ENCODE data around the gene HIBADH.

HIBADH gene

GRCh38 chr7:27636326-27637006, 26.2 kb downstream of the HIBADH start:
- DNase-seq (ENCODE audit: low read depth in 1 of 2, low spot score in 1 of 2), result no peak

GRCh38 chr7:27635728-27636127, 27.0 kb downstream of the HIBADH start:
- DNase-seq (ENCODE audit: low read depth in 1 of 2, low spot score in 1 of 2), result no peak

- no peak for DNase-seq (ENCODE audit: low read depth in 1 of 2, low spot score in 1 of 2)
Measured at GRCh38 chr7:27634671-27635493, 27.8 kb downstream of the HIBADH start.

GRCh38 chr7:27633062-27633461, 29.6 kb downstream of the HIBADH start:
- no peak for DNase-seq (ENCODE audit: low read depth in 1 of 2, low spot score in 1 of 2)

GRCh38 chr7:27631391-27631790, 31.3 kb downstream of the HIBADH start:
- no peak for DNase-seq (ENCODE audit: low read depth in 1 of 2, low spot score in 1 of 2)

- DNase-seq (ENCODE audit: low read depth in 1 of 2, low spot score in 1 of 2), result no peak
Measured at GRCh38 chr7:27627146-27627545, 35.5 kb downstream of the HIBADH start.

- no peak for DNase-seq (ENCODE audit: low read depth in 1 of 2, low spot score in 1 of 2)
Measured at GRCh38 chr7:27619492-27619891, 43.2 kb downstream of the HIBADH start.

- DNase-seq (ENCODE audit: low read depth in 1 of 2, low spot score in 1 of 2), result no peak
Measured at GRCh38 chr7:27617651-27618381, 44.9 kb downstream of the HIBADH start.

GRCh38 chr7:27616914-27617548, 45.7 kb downstream of the HIBADH start:
- DNase-seq (ENCODE audit: low read depth in 1 of 2, low spot score in 1 of 2), result no peak

- DNase-seq (ENCODE audit: low read depth in 1 of 2, low spot score in 1 of 2), result no peak
Measured at GRCh38 chr7:27616186-27616491, 46.5 kb downstream of the HIBADH start.

- no peak for DNase-seq (ENCODE audit: low read depth in 1 of 2, low spot score in 1 of 2)
Measured at GRCh38 chr7:27615420-27616185, 47.1 kb downstream of the HIBADH start.

- DNase-seq (ENCODE audit: low read depth in 1 of 2, low spot score in 1 of 2), result no peak
Measured at GRCh38 chr7:27614095-27614494, 48.6 kb downstream of the HIBADH start.

- no peak for DNase-seq (ENCODE audit: low read depth in 1 of 2, low spot score in 1 of 2)
Measured at GRCh38 chr7:27611059-27611458, 51.6 kb downstream of the HIBADH start.

- no peak for DNase-seq (ENCODE audit: low read depth in 1 of 2, low spot score in 1 of 2)
Measured at GRCh38 chr7:27608776-27609495, 53.7 kb downstream of the HIBADH start.

- no peak for DNase-seq (ENCODE audit: low read depth in 1 of 2, low spot score in 1 of 2)
Measured at GRCh38 chr7:27607210-27607606, 55.5 kb downstream of the HIBADH start.

GRCh38 chr7:27606270-27607209, 56.1 kb downstream of the HIBADH start:
- no peak for DNase-seq (ENCODE audit: low read depth in 1 of 2, low spot score in 1 of 2)

GRCh38 chr7:27605689-27606269, 56.9 kb downstream of the HIBADH start:
- DNase-seq (ENCODE audit: low read depth in 1 of 2, low spot score in 1 of 2), result no peak

GRCh38 chr7:27605283-27605682, 57.4 kb downstream of the HIBADH start:
- no peak for DNase-seq (ENCODE audit: low read depth in 1 of 2, low spot score in 1 of 2)

- no peak for DNase-seq (ENCODE audit: low read depth in 1 of 2, low spot score in 1 of 2)
Measured at GRCh38 chr7:27603813-27604212, 58.9 kb downstream of the HIBADH start.

Data from stimulated activated CD4-positive, alpha-beta T cell treated with anti-CD3 and anti-CD28 coated beads, Interleukin-15, amount 100 ng/mL, for 1 hour (primary cell).